HPDE6-E6E7 (cell line): ENCODE measurements around the gene PALB2.

Experiments
- DNase-seq: peaks from one replicate; pipeline ENCODE4 v3.0.0; 2011; ENCODE audit warnings: missing footprints; ENCODE audit errors: extremely low spot score

The PALB2 gene

GRCh38 chr16:23640931-23641765, at the start of gene PALB2, which contains the start of gene DCTN5:
TSS of gene PALB2 (minus strand) at chr16:23641310. CDS start at chr16:23641157, 153 bp downstream.
TSS of gene DCTN5 (plus strand) at chr16:23641466. CDS start at chr16:23641543, 77 bp downstream.
- peak; percentile 96 for DNase-seq

- no peak for DNase-seq
Observed at GRCh38 chr16:23689442-23690187, 48.5 kb upstream of the PALB2 start.

- DNase-seq, result no peak
Observed at GRCh38 chr16:23687034-23687808, 46.1 kb upstream of the PALB2 start.

- no peak for DNase-seq
Observed at GRCh38 chr16:23683487-23683886, 42.4 kb upstream of the PALB2 start.

GRCh38 chr16:23682181-23682580, 41.1 kb upstream of the PALB2 start:
- DNase-seq, result no peak

- DNase-seq, result no peak
Observed at GRCh38 chr16:23679986-23680336, 38.9 kb upstream of the PALB2 start.

- DNase-seq, result peak; percentile 66
Observed at GRCh38 chr16:23679274-23679985, 38.3 kb upstream of the PALB2 start.

GRCh38 chr16:23678430-23679273, 37.5 kb upstream of the PALB2 start, which contains the start of gene PLK1:
TSS of gene PLK1 (plus strand) at chr16:23678889. CDS start at chr16:23678933, 44 bp downstream.
- DNase-seq, result peak; percentile 91

- no peak for DNase-seq
Observed at GRCh38 chr16:23676924-23677480, 35.9 kb upstream of the PALB2 start.

- DNase-seq, result no peak
Observed at GRCh38 chr16:23673971-23674614, 33.0 kb upstream of the PALB2 start.

- peak; percentile 59 for DNase-seq
Observed at GRCh38 chr16:23670137-23670776, 29.1 kb upstream of the PALB2 start.

GRCh38 chr16:23668873-23669272, 27.8 kb upstream of the PALB2 start:
- DNase-seq, result no peak

GRCh38 chr16:23668225-23668624, 27.1 kb upstream of the PALB2 start:
- DNase-seq, result no peak

- no peak for DNase-seq
Observed at GRCh38 chr16:23667355-23667659, 26.2 kb upstream of the PALB2 start.

- no peak for DNase-seq
Observed at GRCh38 chr16:23666571-23667354, 25.7 kb upstream of the PALB2 start.

- no peak for DNase-seq
Observed at GRCh38 chr16:23663918-23664317, 22.8 kb upstream of the PALB2 start.

GRCh38 chr16:23651943-23652468, 10.9 kb upstream of the PALB2 start:
- DNase-seq, result no peak
